HFF-Myc (cell line): ENCODE results near the gene CYP19A1.

Source experiments
- DNase-seq: peaks from one replicate; pipeline ENCODE4 v3.0.0-alpha.2; 2011; ENCODE audit warnings: low read depth; ENCODE audit errors: extremely low read depth
- H3K4me3 ChIP-seq: replicated peaks from 2 replicates; pipeline ENCODE4 v1.5.1; 2011; ENCODE audit warnings: low read depth, mild to moderate bottlenecking, control low read depth, low read length
- TF ChIP-seq, protein P1 (sequence below): IDR thresholded peaks from 2 replicates; pipeline ENCODE4 v1.5.1; 2012; ENCODE audit warnings: mild to moderate bottlenecking, low read depth, low read length, control low read depth; ENCODE audit errors: missing control alignments

CYP19A1 gene

GRCh38 chr15:51223771-51224229 is 114.6 kb downstream of the CYP19A1 start:
- peak; percentile 35 for DNase-seq
- H3K4me3 ChIP-seq = no peak overlapping the region
- TF ChIP-seq, protein P1, sequence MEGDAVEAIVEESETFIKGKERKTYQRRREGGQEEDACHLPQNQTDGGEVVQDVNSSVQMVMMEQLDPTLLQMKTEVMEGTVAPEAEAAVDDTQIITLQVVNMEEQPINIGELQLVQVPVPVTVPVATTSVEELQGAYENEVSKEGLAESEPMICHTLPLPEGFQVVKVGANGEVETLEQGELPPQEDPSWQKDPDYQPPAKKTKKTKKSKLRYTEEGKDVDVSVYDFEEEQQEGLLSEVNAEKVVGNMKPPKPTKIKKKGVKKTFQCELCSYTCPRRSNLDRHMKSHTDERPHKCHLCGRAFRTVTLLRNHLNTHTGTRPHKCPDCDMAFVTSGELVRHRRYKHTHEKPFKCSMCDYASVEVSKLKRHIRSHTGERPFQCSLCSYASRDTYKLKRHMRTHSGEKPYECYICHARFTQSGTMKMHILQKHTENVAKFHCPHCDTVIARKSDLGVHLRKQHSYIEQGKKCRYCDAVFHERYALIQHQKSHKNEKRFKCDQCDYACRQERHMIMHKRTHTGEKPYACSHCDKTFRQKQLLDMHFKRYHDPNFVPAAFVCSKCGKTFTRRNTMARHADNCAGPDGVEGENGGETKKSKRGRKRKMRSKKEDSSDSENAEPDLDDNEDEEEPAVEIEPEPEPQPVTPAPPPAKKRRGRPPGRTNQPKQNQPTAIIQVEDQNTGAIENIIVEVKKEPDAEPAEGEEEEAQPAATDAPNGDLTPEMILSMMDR = no peak

GRCh38 chr15:51218299-51218938 is 120.0 kb downstream of the CYP19A1 start:
- DNase-seq = no peak
- no peak overlapping the region for H3K4me3 ChIP-seq
- TF ChIP-seq, protein P1 = no peak

- DNase-seq = no peak
- H3K4me3 ChIP-seq = no peak overlapping the region
- TF ChIP-seq, protein P1 = no peak
Observed at GRCh38 chr15:51212909-51213308, 125.5 kb downstream of the CYP19A1 start.

DNA sequence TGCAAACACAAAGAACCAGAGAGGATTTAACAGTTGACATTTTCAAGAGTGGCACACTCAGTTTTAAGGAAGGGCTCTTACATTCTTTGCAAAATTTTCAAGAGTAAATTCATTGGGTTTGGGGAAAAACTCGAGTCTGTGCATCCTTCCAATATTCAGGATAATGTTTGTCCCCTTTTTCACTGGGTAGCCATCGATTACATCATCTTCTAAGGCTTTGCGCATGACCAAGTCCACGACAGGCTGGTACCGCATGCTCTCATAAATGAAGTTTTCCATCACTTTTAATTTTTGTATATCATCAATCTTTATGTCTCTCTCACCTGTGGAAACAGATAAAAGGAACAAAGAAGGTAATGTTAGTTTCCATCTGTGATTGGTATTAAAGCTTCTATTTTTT is 126.2 kb downstream of the CYP19A1 start:
- TF ChIP-seq, protein P1 = no peak
- no peak overlapping the region for H3K4me3 ChIP-seq
- DNase-seq = no peak

DNA sequence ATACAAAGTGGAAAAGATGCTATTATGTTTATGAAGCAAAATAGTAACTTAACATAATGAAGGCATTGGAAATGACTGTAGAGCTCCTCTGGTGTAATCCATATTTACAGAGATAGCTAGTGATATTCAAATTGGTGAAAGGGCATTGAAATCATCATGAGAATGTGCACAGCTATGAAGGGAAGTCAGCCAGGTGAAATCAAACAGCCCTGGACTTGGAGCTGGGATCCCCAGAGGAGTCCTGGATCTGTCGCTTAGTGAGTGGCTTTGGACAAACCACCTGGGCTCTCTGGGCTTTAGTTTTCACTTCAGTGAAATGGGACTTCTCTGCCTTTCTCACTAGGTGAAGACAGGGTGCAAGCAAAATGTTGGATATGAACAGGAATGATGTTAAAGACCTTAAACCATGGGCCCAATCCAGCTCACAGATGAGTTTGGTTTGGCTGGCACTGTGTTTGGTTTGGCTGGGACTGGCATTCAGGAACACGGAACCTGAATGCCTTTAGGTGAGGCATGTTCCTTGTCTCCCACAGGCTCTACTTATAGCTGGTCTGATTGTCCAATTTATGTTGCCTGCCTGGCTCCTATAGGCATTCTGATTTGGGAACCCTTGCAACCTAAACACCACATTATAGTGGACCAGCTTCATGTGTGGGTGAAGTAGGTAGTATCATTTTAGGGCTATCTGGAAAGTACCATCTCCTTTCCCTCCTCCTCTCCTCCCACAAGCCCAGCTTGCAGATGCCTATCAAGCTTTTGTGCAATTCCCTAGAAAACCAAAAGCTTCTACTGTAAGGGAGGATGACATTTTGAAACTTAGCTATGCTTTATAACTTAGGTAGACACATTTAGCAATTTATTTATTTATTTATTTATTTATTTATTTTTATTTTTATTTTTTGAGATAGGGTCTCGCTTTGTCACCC is 133.1 kb downstream of the CYP19A1 start:
- TF ChIP-seq, protein P1 = no peak
- no peak overlapping the region for H3K4me3 ChIP-seq
- DNase-seq = no peak

GRCh38 chr15:51203797-51204196 is 134.6 kb downstream of the CYP19A1 start:
- no peak for DNase-seq
- no peak overlapping the region for H3K4me3 ChIP-seq
- TF ChIP-seq, protein P1 = no peak
